GM21390 (cell line): ENCODE results near the gene ZDHHC14.
A peak's percentile ranks its signal among the peaks of the same experiment; 100 is the strongest.
"Not testable (repeated sequence)": the region's sequence is repeated elsewhere in the genome, so short reads cannot be mapped to it uniquely, and the experiment has no call there.

ENCODE experiments used
- ATAC-seq: cut with Tn5 transposase; IDR thresholded peaks from one replicate; pipeline ENCODE4 v1.9.1; 2021; ENCODE audit not compliant: unreplicated experiment

Gene ZDHHC14

GRCh38 chr6:157561929-157562810, 181.2 kb downstream of the ZDHHC14 start:
- peak; percentile 39 for ATAC-seq

GRCh38 chr6:157562997-157563396, 182.0 kb downstream of the ZDHHC14 start:
- ATAC-seq = no peak

- ATAC-seq = peak; percentile 63
These were observed 182.8 kb downstream of the ZDHHC14 start for GRCh38 chr6:157563611-157564284.

- ATAC-seq = no peak
These were observed 187.7 kb downstream of the ZDHHC14 start for GRCh38 chr6:157568702-157569101.

GRCh38 chr6:157569543-157569942, 188.6 kb downstream of the ZDHHC14 start:
- peak; percentile 56 for ATAC-seq

- no peak for ATAC-seq
These were observed 189.1 kb downstream of the ZDHHC14 start for GRCh38 chr6:157570104-157570503.

- ATAC-seq = no peak
These were observed 189.8 kb downstream of the ZDHHC14 start for GRCh38 chr6:157570752-157571151.

GRCh38 chr6:157571269-157571668, 190.3 kb downstream of the ZDHHC14 start:
- peak; percentile 61 for ATAC-seq

GRCh38 chr6:157571950-157572349, 191.0 kb downstream of the ZDHHC14 start:
- no peak for ATAC-seq

- no peak for ATAC-seq
These were observed 193.9 kb downstream of the ZDHHC14 start for GRCh38 chr6:157574851-157575424.

- no peak for ATAC-seq
These were observed 194.6 kb downstream of the ZDHHC14 start for GRCh38 chr6:157575436-157576145.

GRCh38 chr6:157576991-157577390, 196.0 kb downstream of the ZDHHC14 start:
- ATAC-seq = not testable (repeated sequence)

GRCh38 chr6:157578527-157578926, 197.5 kb downstream of the ZDHHC14 start:
- not testable (repeated sequence) for ATAC-seq

GRCh38 chr6:157579467-157580031, 198.6 kb downstream of the ZDHHC14 start:
- no peak for ATAC-seq

- ATAC-seq = no peak
These were observed 203.0 kb downstream of the ZDHHC14 start for GRCh38 chr6:157584036-157584435.

GRCh38 chr6:157585274-157586087, 204.5 kb downstream of the ZDHHC14 start:
- ATAC-seq = no peak

GRCh38 chr6:157586088-157586414, 205.1 kb downstream of the ZDHHC14 start:
- no peak for ATAC-seq

- no peak for ATAC-seq
These were observed 205.6 kb downstream of the ZDHHC14 start for GRCh38 chr6:157586476-157587126.

GRCh38 chr6:157587127-157587926, 206.3 kb downstream of the ZDHHC14 start:
- no peak for ATAC-seq
